Activated T-helper 1 cell treated with anti-CD3 and anti-CD28 coated beads, Interleukin-2, amount 50 U/mL, for 16 hours (primary cell): ENCODE results near the gene CATSPERZ.
"Not testable (repeated sequence)": the region's sequence is repeated elsewhere in the genome, so short reads cannot be mapped to it uniquely, and the experiment has no call there.

Experiments used
- DNase-seq, 2 donors: peaks; one replicate each; pipeline ENCODE4 v3.0.0-alpha.2; 2020; ENCODE audit warnings: low read depth in 1 of 2, low spot score in 1 of 2

Gene CATSPERZ

DNA sequence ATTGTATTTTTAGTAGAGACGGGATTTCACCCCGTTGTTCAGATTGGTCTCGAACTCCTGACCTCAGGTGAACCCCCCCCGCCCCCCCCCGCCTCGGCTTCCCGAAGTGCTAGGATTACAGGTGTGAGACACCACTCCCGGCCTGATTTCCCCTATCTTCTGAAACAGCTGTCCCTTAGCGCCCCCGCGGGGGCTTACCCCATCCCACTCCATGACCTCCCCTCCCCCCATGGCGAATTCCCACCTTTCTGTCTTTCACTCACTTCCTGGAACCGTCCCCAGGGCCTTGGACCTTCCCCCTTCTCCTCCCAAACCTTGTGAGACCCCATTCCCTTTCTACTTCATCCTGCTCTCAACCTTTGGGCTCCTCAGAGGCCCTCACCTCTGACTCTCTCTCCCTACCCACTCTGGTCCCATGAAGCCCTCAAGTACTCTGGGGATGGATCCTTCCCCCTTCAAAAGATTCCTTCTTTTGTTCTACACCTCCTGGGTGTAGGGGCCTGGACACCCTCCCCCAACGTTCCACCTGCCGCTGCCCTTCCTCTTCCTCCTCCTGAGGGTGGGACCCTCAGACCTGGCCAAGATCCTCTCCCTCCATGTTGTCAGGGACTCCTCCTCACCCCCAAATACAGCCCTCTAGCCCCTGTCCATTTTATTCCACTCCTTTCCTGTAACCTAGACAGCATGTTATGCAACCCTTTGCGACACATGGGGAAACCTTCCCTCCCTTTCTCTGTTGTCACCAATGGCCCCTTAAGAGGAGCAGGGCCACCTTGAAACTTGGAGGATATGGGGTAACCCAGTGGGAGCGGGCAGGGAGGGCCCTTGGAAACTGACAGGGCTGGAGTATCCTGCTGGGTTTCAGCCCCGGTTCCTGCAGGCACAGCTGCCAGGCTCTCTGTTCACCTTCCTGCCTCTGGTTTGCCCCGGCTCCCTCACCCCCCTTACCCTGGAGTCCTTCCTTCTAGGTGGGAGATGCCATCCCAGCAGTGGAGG is 18.9 kb downstream of the CATSPERZ start:
- no peak for DNase-seq

DNA sequence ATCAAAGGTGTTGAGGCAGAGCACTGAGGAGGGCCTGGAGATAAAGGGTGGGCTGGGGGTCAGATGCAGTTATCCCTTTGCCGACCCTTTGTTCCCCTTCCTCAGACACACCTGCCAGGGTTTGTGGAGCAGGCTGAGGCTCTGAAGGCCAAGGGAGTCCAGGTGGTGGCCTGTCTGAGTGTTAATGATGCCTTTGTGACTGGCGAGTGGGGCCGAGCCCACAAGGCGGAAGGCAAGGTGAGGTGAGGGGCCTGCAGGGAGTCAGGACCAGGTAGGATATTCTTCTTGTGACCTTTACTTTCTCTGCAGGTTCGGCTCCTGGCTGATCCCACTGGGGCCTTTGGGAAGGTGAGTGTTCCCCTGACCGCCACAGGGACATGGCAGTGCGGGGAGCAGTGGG is 20.4 kb downstream of the CATSPERZ start:
- no peak for DNase-seq

DNA sequence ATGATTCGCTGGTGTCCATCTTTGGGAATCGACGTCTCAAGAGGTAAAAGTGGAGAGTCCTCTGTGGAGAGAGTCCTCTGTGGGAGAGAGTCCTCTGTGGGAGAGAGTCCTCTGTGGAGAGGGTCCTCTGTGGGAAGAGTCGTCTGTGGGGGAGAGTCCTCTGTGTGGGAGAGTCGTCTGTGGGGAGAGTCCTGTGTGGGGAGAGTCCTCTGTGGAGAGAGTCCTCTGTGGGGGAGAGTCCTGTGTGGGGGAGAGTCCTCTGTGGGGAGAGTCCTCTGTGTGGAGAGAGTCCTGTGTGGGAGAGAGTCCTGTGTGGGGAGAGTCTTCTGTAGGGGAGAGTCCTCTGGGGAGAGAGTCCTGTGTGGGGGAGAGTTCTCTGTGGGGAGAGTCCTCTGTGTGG is 20.9 kb downstream of the CATSPERZ start:
- DNase-seq, result no peak

DNA sequence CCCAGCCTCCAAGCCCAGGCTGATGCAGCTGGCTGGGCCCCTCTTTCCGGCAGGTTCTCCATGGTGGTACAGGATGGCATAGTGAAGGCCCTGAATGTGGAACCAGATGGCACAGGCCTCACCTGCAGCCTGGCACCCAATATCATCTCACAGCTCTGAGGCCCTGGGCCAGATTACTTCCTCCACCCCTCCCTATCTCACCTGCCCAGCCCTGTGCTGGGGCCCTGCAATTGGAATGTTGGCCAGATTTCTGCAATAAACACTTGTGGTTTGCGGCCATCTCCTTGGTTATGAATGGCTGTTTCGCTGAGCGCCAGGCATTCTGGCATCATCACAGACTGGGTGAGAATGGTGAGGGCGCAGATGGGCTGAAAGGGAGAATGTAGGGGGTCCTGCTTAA is 21.4 kb downstream of the CATSPERZ start:
- no peak for DNase-seq

DNA sequence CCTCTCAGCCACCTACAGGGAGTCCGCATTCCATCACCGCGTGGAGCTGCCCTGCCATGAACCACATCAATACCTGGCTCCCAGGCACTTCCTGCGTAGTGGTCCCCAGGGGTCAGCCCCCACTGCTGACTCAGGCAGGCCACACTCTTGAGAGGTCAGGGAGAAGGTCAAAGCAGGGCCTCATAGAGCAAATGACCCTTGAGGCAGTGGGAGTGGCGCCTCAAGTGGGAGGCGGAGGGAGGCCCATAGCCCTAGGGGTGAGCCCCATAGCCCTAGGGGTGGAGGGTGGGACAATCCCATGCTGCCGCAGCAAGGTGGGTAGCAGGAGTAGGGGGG is 22.7 kb downstream of the CATSPERZ start:
- no peak for DNase-seq

DNA sequence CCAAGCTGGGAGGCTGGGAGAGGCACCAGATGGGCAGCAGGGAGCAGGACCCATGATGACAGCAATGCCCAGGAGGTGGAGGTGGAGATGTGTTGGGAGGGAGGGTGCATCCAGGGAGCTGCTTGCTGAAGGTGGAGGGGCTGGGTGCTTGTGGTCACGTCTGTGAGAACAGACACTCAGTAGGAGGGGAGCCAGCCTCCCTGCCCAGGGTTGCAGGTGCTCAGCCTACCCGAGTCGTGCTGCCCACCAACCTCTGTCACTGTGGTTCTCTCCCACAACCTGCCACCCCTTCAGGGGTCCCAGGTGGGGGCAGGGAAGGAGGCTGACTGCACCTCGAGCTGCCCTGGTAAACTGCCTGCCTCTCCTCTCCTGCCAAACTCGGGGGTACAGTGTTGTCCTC is 23.2 kb downstream of the CATSPERZ start:
- DNase-seq, result no peak

DNA sequence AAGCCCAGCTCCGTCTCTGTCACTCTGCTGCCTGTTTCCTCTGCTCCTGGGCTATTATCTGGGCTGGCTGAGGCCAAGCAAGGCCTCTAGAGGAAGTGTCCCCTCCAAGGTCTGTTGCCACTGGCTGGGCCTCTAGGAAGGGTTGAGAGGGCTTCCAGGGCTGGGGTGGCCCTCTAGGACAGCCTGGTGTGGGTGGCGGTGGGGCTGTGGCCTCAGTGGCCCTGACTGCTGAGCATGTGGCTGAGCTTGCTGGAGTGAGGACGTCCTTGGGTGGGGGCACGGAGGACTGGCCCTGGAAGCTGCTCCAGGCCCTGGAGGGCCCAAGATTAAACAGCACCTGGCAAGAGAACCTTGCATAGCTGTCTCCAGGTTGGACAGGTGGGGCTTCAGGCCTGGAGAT is 23.8 kb downstream of the CATSPERZ start:
- DNase-seq, result not testable (repeated sequence)

DNA sequence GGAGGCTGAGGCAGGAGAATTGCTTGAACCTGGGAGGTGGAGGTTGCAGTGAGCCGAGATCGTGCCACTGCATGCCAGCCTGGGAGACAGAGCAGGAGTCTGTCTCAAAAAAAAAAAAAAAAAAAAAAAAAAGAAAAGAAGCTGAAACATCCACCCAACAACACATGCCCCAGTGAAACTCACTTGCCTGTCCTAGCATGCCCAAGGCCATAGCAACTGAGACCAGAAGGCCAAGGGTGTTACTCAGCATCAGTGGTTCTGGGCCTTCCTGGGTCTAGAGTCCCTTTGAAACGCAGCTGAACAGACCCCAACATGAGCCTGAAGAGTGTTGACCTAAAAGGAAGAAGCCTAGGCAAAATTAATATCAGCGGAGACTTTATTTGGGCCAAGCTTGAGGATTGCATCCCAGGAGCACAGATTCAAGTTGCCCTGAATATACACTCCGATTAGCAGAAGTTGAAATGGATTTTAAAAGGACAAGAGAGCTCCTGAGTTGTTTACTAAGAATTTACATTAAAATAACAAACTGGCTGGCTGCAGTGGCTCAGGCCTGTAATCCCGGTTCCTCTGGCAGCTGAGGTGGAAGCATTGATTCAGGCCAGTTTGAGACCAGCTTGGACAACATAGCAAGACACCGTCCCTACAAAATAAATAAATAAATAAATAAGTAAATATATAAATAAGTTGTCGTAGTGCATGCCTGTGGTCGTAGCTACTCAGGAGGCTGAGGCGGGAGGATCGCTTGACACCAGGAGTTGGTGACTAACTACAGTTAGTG is 24.7 kb downstream of the CATSPERZ start:
- DNase-seq, result no peak

DNA sequence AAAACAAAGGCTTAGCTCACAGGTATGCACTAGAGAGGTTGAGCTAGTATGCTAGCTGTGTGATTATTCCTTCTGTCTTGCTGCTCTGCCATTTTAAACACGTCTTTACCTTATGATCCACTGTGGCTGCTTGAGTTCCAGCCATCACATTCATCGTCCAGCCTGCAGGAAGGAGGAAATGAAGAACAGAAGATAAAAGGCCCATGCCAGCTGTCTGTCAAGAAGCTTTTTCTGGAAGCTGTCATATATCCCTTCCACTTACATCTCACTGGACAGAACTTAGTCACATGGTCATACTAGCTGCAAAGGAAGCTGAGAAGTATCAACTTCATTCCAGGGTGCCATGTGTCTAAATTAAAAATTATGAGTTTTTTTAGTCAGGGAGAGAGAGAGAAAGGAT is 27.2 kb downstream of the CATSPERZ start:
- DNase-seq, result no peak

DNA sequence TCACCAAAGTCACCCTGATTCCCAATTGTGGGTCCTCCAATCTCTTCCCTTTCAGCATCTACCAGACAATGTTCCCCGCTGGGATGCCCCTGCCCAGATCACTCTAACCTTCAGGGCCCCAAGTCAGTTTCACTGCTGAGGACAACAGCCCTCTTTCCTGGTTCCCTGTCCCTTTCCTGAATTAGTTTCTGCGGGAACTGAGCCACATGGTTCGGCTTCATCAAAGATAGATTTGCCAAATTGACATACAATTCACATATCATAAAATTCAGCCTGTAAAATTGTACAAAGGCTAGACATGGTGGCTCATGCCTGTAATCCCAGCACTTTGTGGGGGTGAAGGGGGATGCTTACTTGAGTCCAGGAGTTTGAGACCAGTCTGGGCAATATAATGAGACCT is 27.8 kb downstream of the CATSPERZ start:
- DNase-seq, result no peak

DNA sequence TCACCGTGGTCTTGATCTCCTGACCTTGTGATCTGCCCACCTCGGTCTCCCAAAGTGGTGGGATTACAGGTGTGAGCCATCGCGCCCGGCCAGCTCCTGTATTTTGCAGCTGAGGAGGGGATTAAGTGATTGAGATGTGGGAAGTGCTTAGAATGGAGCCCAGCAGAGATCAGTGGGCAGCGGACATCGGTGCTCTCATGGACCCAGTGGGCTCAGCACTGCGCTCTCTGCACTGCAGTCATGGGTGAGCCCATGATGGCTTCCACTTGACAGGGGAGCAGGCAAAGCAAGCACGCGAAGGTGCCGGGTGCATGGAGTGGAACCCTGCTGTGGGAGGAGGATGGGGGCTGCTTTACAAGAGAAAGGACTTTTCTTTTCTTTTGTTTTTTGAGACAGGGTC is 30.7 kb downstream of the CATSPERZ start:
- no peak for DNase-seq

DNA sequence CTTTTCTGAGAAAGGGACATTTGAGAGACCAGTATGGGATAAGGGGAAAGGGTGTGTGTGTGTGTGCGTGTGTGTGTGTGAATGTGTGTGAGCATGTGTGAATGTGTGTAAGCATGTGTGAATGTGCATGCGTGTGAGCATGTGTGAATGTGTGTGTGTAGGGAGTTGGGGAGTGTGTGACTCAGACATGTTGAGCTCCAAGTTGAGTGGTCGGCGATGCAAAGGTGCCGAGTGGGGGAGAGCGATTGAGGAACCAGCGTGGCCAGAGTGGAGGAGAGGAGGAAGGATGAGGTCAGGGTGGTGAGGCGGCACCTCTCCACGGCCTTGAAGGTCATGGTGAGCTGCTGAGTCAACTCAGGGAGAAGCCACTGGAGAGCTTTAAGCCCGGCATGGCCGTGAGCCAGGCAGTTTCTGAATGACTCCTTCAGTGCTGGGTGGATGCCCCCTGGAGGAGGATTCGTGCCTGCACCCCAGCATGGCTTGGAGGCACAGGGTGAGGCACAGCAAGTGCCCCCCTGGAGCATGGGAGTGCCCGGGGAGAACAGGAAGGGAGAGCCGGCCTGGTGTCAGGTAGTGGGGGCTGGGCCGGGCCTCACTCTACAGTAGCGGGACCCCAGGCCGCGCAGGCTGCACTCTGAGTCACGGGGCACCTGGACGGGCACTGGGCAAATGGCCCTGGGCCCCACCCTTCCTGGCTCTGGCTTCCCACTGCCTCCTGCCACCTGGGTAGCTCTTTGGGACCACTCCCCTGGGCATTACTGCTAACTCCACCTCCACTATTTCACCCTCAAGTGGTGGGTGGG is 31.6 kb downstream of the CATSPERZ start:
- DNase-seq, result peak; percentile 29 to 45

DNA sequence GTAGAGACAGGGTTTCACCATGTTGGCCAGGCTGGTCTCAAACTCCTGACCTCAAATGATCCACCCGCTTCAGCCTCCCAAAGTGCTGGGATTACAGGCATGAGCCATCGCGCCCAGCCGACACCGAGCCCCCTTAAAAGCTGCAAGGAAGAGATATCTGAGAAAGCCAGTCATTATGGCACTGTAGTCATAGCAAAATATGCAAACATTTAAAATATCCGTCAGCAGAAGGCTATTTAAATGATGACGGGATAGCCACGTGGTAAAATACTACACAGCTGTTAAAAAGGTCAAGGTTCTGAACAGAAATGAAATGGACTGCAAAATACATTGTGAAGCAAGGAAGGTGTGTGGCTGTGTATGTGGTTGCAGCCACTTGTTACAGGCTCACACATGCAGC is 33.4 kb downstream of the CATSPERZ start:
- no peak for DNase-seq

DNA sequence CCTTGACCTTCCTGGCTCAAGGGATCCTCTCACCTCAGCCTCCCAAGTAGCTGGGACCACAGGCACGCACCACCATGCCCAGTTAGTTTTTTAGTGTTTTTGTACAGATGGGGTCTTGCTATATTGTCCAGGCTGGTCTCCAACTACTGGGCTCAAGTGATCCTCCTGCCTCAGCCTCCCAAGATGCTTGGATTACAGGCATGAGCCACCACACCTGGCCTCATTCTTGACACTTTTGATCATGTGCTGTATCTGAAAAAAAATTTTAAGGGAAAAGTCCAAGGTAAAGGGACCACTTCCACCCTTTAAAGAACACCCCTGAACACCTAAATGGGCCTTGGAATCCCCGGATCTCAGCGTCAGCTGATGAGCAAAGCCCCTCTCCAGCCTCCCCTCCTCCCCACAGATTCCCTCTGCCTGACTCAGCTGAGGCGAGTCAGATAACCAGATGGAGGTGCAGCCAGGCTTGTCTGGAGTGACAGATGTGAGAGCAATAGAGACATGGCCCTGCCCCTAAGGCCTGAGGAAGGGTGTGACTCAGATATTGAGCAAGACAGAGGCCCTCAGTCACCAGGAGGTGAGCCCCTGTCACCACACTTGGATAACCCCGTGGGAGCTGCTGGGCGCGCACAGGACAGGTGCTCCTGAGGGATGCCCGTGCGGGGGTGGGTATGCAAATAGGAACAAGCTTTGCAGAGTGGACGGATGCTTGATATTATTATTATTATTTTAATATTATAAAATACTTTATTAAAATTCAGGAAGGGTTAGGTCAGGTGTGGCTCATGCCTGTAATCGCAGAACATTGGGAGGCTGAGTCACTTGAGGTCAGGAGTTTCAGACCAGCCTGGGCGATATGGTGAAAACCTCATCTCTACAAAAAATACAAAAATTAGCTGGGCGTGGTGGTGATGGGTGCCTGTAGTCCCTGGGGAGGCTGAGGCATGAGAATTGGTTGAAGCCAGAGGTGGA is 34.9 kb downstream of the CATSPERZ start:
- no peak for DNase-seq

DNA sequence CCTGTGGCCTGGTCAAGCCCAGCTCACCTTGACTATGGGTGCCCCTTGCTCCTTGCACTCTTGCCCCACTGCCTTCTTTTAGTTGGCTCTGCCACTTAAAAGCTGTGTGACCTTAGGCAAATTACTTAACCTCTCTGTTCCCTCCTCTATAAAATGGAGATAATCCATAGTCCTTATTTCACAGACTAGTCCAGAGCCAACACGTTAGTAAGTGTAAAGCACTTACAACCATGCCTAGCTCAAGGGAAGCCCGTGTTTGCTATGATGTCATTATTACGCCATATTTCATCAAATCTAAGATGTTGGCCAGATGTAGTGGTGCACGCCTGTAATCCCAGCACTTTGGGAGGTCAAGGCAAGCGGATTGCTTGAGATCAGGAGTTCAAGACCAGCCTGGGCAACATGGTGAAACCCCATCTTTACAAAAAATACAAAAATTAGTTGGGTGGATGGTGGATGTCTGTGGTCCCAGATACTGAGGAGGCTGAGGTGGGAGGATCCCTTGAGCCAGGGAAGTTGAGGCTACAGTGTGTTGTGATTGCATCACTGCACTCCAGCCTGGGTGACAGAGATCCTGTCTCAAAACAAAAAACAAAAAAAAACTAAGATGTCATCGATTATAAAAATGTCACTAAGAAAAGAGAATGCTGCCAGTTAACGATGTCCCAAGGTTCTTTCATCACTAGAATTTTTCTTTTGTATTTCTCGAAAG is 37.5 kb downstream of the CATSPERZ start:
- DNase-seq, result no peak

DNA sequence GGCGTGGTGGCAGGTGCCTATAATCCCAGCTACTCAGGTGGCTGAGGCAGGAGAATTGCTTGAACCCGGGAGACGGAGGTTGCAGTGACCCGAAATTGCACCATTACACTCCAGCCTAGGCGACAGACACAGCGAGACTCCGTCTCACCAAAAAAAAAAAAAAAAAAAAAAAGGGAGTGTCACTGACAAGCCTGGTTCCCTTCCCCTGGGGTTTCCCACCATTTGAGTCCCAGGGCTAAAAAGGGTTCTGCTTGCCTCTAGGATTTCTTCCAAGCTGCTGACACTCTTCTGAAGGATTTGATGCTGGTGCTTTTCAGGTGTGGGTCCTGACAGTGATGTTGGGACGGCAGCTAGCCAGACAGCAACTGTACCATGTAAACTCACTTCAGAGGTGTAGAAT is 38.6 kb downstream of the CATSPERZ start:
- DNase-seq, result no peak

DNA sequence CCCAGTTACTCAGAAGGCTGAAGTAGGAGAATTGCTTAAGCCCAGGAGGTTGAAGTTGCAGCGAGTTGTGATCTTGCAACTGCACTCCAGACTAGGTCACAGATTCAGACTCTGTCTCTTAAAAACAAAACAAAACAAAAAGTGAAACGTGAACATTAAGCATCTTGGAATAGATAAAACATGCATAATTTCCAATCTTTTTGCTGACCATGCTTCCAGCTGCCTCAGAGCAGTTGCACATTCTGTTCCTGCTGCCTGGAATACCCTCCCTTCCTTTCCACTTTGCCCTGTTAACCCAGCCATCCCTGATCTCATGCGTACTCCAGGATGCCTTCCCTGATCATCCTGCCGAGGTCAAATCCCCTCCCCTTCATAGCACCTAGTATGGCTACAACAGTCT is 39.1 kb downstream of the CATSPERZ start:
- no peak for DNase-seq

DNA sequence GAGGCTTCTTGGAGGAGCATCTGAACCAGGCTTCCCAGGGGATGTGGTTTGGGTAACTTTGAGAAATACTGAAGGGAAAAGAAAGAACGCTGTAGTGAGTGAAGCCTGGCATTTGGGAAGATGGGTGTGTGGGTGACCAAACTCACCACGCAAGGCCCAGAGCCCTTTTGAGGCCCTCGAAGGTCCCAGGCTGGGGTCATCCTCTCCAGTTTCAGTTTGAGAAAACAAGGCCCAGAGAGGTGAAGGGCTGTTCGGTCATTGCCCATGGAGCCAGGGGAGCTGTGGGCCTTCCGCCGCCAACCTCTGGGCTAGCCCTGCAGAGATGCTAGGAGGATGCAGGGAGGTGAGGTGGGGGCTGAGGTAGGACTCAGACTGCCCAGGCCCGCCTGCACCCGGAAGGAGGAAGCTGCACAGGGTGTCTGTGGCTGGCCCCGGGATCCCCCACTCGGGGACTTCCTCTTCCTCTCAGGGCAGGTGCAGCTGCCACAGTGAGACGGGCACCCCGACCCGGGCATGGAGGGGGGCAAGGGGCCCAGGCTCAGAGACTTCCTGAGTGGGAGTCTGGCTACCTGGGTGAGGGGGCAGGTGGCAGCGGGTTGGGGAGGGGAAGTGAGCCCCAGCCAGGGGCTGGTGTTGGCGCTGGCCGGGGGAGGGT is 39.7 kb downstream of the CATSPERZ start, which contains the start of gene CCDC88B:
Gene CCDC88B, plus strand, starts transcription at position 451 of the 655 bp plus-strand sequence. Its CDS starts 63 bp downstream, at position 514.
- DNase-seq, result peak; percentile 71 to 79
